CD4-positive, alpha-beta T cell treated with Interleukin-4 for 4 hours (primary cell): ENCODE results near the gene FAM117A.
A peak's percentile ranks its signal among the peaks of the same experiment; 100 is the strongest.

Experiments used
- DNase-seq: peaks from one replicate; pipeline ENCODE4 v3.0.0-alpha.2; 2020

FAM117A gene

DNA sequence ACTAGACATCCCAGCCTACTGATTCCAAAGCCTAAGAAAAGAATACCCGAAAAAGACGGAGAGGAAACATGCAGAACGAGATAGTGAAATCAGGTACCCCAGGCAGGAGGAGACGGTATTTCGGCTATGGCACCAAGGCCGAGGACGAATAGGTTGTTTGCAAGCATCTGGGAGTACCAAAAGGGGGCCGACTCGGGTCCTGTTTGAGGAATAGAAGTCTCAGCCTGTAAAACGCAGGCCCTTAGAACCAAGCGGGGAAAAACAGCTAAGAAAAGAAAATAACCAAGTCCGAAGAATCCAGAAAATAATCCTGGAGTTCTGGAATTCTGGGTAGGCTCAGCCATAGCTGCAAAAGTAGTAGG is 56.7 kb downstream of the FAM117A start:
- peak; percentile 37 for DNase-seq

GRCh38 chr17:49705254-49705653 is 58.7 kb downstream of the FAM117A start:
- DNase-seq: no peak

DNA sequence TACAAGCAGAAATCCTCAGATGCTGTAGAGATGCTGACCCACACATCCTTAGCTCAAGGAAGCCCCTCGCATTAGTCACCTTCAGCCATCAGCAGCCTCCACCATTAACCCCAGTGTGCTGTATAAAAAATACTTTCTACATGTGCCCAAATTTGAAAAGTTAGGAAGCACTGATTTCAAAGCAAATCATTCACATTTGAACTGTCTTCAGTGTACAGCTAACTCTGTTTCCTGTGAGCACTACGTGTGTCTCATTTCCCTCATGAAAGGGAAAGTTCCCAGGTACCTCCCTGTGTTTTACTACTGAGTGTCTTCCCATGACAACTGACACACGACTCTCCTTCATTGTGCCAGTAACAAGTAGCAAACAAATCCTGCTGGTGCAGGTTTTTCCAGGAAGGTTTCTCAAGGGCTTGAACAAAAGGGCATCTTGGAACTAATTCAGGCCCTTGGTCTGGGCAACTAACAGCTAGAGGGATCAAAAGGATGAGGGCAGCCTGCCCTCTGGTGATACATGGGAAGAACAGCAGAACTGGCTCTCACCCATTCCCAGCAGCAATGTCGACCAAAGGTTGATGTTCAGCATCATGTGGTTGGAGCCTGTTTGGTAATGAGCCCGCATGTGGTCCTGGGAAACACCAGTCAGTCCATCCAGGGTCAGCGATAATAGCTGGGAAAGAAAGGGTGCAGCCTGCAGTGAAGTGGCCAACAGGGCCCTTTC is 60.2 kb downstream of the FAM117A start:
- peak; percentile 13 for DNase-seq

DNA sequence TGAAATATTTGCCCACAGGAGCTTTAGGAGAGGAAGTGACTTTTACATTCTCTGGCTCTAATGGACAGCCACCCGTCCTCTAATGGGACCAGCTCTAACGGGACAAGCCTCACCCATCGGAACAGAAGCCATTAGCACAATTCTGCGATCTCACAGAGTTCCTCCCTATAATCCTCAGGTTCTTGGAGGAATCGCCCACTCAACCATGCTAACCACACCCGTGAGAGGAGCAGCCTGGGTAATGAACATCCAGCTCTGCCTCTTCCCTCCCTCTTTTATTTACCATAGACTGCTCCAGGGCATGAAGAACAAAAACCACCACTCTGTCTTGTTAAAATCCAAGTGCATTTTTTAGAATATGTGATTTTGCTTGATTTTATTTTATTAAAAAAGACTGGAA is 63.0 kb downstream of the FAM117A start:
- DNase-seq: no peak

DNA sequence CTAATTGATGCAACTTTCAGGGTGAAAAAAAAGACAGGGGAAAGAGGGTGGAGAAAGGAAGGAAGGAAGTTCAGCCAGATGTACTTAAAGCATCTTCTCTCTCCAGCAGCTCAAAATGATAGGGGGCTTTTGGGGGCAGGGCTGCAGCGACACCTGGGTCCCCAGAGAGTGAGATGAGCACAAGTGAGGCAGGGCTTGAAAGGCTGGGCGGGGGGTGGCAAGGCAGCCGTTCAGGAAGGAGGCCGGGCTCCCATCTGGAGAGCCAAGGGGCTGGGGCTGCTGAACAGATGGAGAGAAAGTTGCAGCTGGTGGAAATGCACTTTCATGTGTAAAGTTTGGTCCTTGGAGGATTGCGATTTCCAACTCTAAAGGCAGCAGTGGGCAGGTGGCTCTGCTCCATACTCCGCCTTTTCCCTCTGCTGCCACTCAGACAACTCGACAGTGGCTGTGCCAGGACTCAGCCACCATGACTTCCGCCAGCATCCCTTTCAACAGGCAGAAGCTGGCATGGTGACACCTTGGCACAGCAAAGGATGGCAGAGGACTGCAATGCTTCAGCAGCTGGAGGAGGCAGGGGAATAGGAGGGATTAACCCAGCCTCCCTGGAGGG is 63.9 kb downstream of the FAM117A start:
- DNase-seq: no peak

DNA sequence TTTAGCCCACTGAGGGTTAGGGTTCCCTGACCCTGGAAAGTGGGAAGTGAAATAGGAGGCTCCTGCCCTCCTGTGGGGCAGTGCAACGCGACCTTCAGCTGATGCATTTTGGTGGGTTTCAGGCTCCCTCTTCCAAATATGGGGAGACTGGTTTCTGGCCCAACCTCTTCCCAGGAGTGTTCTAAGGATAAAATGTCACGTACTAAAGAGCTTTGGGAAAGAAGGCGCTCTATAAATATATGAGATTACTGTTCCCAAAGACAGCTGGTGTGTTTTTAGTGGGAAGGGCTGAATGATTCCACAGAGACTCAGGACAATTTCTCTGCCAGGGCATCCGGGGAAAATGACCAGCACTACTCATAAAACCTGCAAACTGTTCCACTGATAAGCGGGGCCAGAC is 65.9 kb downstream of the FAM117A start:
- DNase-seq: no peak

DNA sequence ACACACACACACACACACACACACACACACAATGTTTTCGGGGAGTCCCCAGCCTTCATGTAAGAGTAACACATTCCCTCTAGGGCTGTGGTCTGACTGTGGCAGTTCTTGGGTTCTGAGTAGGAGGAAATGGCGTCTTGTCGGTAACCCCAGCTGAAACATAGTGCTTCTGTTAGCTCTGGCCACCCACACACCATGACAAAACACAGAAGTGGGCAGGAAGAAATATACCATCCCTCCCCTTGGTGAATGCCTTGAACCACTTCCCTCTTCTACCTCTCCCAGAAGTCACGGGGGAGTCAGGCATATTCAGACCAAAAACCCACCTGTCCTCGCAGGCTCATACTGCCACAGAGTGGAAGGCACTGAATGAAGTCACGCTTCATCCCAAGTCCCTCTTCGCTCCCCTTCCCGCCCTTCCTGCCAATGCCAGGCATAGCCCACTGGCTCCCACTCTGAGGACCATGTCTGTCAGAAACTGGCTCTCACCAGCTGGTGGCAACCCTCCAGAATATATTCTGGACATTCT is 67.6 kb downstream of the FAM117A start:
- peak; percentile 83 for DNase-seq

DNA sequence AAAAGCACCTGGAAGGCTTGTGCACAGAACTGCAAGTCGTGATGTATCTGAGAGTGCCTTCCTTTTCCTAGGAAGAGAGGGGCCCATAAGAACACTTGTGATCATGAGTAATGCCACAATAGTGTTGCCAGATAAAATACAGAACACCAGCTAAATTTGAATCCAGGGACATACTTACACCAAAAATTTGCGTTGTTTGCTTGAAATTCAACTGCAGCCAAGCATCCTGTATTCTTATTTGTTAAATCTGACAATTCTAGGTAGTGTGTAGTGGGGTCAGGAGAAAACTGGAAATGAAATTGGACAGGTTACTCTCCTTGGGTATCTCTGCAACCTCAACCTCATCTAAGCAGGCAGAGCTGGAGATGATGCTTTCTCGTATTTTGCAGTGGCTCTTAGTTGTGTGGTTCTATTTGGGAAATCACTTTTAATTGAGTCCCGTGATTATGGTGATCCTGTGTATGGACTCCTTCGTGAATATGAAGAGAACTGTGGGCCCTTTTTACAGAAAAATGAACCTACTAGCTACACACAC is 68.2 kb downstream of the FAM117A start:
- DNase-seq: no peak

- DNase-seq: peak; percentile 75
Measured at GRCh38 chr17:49694847-49695697, 68.9 kb downstream of the FAM117A start.

- no peak for DNase-seq
Measured at GRCh38 chr17:49692751-49693150, 71.2 kb downstream of the FAM117A start.

- no peak for DNase-seq
Measured at GRCh38 chr17:49691677-49692191, 72.2 kb downstream of the FAM117A start.

DNA sequence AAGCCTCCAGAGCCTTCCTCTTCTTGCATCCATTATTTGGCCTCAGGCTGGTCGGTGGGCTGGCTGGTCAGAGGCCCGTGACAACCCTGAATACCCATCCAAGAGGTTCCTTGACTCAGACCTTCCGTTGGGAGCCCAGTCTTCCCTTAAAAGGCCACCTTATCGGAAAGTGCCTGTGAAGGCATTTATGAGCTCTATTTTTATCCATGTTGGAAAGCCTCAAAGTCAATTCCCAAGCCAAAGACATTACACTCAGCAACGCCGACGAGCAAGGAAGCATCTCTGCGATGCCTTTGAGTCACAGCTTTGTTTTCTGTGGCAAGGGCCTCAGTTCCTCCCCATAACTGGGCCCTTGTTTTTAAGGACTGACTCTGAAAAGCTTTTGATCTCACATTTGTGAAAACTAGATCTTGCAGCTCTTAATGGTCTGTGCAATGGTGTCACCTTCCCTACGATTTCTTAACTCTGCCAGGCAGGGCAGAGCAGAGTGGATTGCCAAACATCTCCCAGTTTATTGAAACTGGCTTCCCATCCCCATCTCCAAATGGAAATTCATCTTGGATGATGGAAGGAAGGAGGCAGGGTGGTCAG is 72.8 kb downstream of the FAM117A start:
- DNase-seq: no peak

GRCh38 chr17:49690256-49690655 is 73.7 kb downstream of the FAM117A start:
- DNase-seq: no peak

GRCh38 chr17:49688848-49689247 is 75.1 kb downstream of the FAM117A start:
- DNase-seq: no peak

- peak; percentile 41 for DNase-seq
Measured at GRCh38 chr17:49687878-49688491, 75.9 kb downstream of the FAM117A start.

- DNase-seq: no peak
Measured at GRCh38 chr17:49681106-49681979, 82.6 kb downstream of the FAM117A start.

DNA sequence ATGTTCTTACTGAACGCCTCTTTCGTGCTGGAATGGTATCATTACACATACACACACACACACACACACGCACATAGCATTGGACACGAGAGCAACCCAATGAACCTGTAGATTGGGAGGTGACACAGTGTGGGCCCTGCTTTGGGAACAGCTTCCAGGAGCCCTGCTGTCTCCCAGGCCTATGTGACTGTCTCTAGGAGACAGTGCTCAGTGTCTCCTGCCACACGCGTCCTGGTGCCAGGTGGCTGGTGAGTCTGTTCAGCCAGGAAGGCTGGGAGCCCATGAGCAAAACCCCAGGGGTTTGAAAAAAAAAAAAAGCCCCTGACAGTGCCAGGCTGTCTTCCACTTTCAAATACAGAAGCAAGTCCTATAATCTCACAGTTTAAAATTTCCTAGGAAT is 83.6 kb downstream of the FAM117A start:
- DNase-seq: no peak

- DNase-seq: peak; percentile 100
Measured at GRCh38 chr17:49677933-49678847, 85.7 kb downstream of the FAM117A start, which contains the start of gene SPOP. Gene SPOP (minus strand): TSS chr17:49678097. CDS start chr17:49622810, 55,287 bp downstream.

DNA sequence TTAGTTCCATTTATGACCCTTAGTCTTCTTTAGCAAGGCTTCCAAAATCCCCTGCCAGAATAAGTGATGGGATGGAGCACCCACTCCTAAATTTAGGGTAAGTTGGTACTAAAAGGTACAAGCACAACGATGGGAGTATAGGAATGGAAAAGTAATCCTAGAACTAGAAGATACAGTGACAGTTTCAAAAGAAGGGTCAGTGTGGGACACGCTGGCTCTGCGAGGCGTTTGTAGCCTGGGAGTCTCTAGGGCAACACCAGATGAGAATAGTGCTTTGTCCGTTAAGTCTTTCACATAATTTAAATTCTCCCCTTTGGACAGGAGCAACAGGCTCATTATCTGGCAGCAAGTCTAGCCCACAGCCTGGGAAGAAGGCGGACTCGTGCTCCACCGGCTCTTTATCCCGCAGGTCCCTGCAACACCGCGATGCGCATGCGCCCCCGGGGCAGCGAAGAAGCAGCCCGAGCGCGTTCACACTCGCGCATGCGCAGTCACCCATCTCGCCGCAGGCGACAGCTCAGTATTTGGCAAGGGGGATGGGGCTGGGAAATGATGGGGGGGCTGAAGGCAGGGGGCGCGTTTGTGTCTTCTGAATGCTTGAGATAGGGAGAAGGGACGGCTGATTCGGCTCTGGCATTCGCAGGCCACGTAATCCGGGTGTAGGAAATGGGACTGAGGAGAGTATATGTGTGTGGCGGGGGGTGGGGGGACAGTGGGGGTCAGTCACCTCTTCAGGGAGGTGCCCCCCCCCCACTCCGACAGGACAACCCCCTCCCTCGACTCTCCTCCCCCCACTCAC is 86.6 kb downstream of the FAM117A start:
- peak; percentile 92 for DNase-seq
